ENCODE measurements around the gene TRIM71. TPM values are rescaled to one million over a fixed set of nuclear protein-coding genes. Genes with fewer than 3 reads are reported as not detected.

Gene TRIM71
- total RNA-seq, 3 donors from 2014 or later, result not detected

- intact Hi-C loops (cut with DNase I, micrococcal nuclease), result no loop called here
- Histone ChIP-seq H3K4me1 (ENCODE audit: low read depth) (no peaks in the 10 kb centered on the region), H3K9me3 (no peaks in the 10 kb centered on the region), H3K36me3 (ENCODE audit: low read depth) (no peaks in the 10 kb centered on the region), H3K4me3 (no peak overlapping the region)
- TF ChIP-seq CTCF (IDR thresholded peaks at IDR 0.05), result no peak
- DNase-seq, result no peak
- no peak for ATAC-seq
These were observed 92.2 kb downstream of the TRIM71 start for GRCh38 chr3:32909999-32910398.

GRCh38 chr3:32910954-32911353 is 93.2 kb downstream of the TRIM71 start:
- no peak for TF ChIP-seq CTCF (IDR thresholded peaks at IDR 0.05)
- no peaks in the 10 kb centered on the region for H3K4me1 ChIP-seq (ENCODE audit: low read depth)
- no peak for DNase-seq
- H3K4me3 ChIP-seq, result no peak overlapping the region
- intact Hi-C loops (cut with DNase I, micrococcal nuclease), result no loop called here
- H3K36me3 ChIP-seq (ENCODE audit: low read depth), result no peaks in the 10 kb centered on the region
- no peaks in the 10 kb centered on the region for H3K9me3 ChIP-seq
- no peak for ATAC-seq

- no peak overlapping the region for H3K4me3 ChIP-seq
- H3K9me3 ChIP-seq, result no peaks in the 10 kb centered on the region
- no peaks in the 10 kb centered on the region for H3K36me3 ChIP-seq (ENCODE audit: low read depth)
- ATAC-seq, result no peak
- no peaks in the 10 kb centered on the region for H3K4me1 ChIP-seq (ENCODE audit: low read depth)
- DNase-seq, result no peak
- intact Hi-C loops (cut with DNase I, micrococcal nuclease), result no loop called here
- no peak for TF ChIP-seq CTCF (IDR thresholded peaks at IDR 0.05)
These were observed 94.2 kb downstream of the TRIM71 start for GRCh38 chr3:32912046-32912445.

- ATAC-seq (no peak), DNase-seq (no peak)
- Histone ChIP-seq H3K36me3 (ENCODE audit: low read depth) (no peaks in the 10 kb centered on the region), H3K4me1 (ENCODE audit: low read depth) (no peaks in the 10 kb centered on the region), H3K4me3 (no peak overlapping the region), H3K9me3 (no peaks in the 10 kb centered on the region)
- intact Hi-C loops (cut with DNase I, micrococcal nuclease), result no loop called here
- TF ChIP-seq CTCF (IDR thresholded peaks at IDR 0.05), result no peak
These were observed 96.1 kb downstream of the TRIM71 start for GRCh38 chr3:32913790-32914446.

GRCh38 chr3:32919920-32920319 is 102.1 kb downstream of the TRIM71 start:
- ATAC-seq (no peak), DNase-seq (no peak)
- H3K4me1 ChIP-seq (ENCODE audit: low read depth), result no peaks in the 10 kb centered on the region
- no peak overlapping the region for H3K4me3 ChIP-seq
- no peaks in the 10 kb centered on the region for H3K36me3 ChIP-seq (ENCODE audit: low read depth)
- no peak for TF ChIP-seq CTCF (IDR thresholded peaks at IDR 0.05)
- H3K9me3 ChIP-seq, result no peaks in the 10 kb centered on the region
- intact Hi-C loops (cut with DNase I, micrococcal nuclease), result no loop called here

- H3K4me3 ChIP-seq, result no peak overlapping the region
- no peak for TF ChIP-seq CTCF (IDR thresholded peaks at IDR 0.05)
These were observed 104.3 kb downstream of the TRIM71 start for GRCh38 chr3:32922078-32922477.

More at GRCh38 chr3:32922078-32922477, 104.3 kb downstream of the TRIM71 start:
- intact Hi-C loops (cut with DNase I, micrococcal nuclease), result no loop called here
- H3K36me3 ChIP-seq (ENCODE audit: low read depth), result no peaks in the 10 kb centered on the region
- no peaks in the 10 kb centered on the region for H3K4me1 ChIP-seq (ENCODE audit: low read depth)
- ATAC-seq, result no peak
- H3K9me3 ChIP-seq, result no peaks in the 10 kb centered on the region
- DNase-seq, result no peak

Data from mucosa of descending colon (tissue), 3 donors.